H9 (cell line): ENCODE measurements around the gene PACSIN2. TPM values are rescaled to one million over a fixed set of nuclear protein-coding genes. Genes with fewer than 3 reads are reported as not detected.
A peak's percentile ranks its signal among the peaks of the same experiment; 100 is the strongest.

ENCODE experiments used
- DNase-seq: peaks from one replicate; pipeline ENCODE4 v3.0.0-alpha.2; 2017
- H2AFZ ChIP-seq: one replicate; pipeline ENCODE4 v1.6.1; 2013; ENCODE audit warnings: mild to moderate bottlenecking, low read length, control low read depth, moderate library complexity
- H2AK5ac ChIP-seq: 2 replicates; pipeline ENCODE4 v1.6.1; 2013; ENCODE audit warnings: low read length, control low read depth, mixed read lengths; ENCODE audit not compliant: insufficient read length
- H2BK120ac ChIP-seq: one replicate; pipeline ENCODE4 v1.6.1; 2013; ENCODE audit warnings: low read depth, mild to moderate bottlenecking, low read length, control low read depth, inconsistent platforms; ENCODE audit not compliant: poor library complexity, severe bottlenecking
- H2BK12ac ChIP-seq: 2 replicates; pipeline ENCODE4 v1.6.1; 2013; ENCODE audit warnings: low read length, control low read depth, mixed read lengths, low read depth; ENCODE audit not compliant: insufficient read length
- H2BK15ac ChIP-seq: 2 replicates; pipeline ENCODE4 v1.6.1; 2013; ENCODE audit warnings: low read depth, low read length, control low read depth
- H2BK20ac ChIP-seq: one replicate; pipeline ENCODE4 v1.6.1; 2013; ENCODE audit warnings: low read depth, mild to moderate bottlenecking, low read length, control low read depth, inconsistent platforms; ENCODE audit not compliant: poor library complexity, severe bottlenecking
- H2BK5ac ChIP-seq: 2 replicates; pipeline ENCODE4 v1.6.1; 2013; ENCODE audit warnings: low read length, control low read depth, mixed read lengths; ENCODE audit not compliant: insufficient read length
- H3K14ac ChIP-seq: 2 replicates; pipeline ENCODE4 v1.6.1; 2013; ENCODE audit warnings: low read length, control low read depth; ENCODE audit not compliant: insufficient read depth
- H3K18ac ChIP-seq: 2 replicates; pipeline ENCODE4 v1.6.1; 2013; ENCODE audit warnings: low read depth, mild to moderate bottlenecking, mixed read lengths, low read length, control low read depth; ENCODE audit not compliant: insufficient read length
- H3K23ac ChIP-seq: 2 replicates; pipeline ENCODE4 v1.6.1; 2013; ENCODE audit warnings: low read length, control low read depth, mixed read lengths, low read depth; ENCODE audit not compliant: insufficient read length
- H3K23me2 ChIP-seq: 2 replicates; pipeline ENCODE4 v1.6.1; 2013; ENCODE audit warnings: low read depth, mild to moderate bottlenecking, mixed read lengths, low read length, control low read depth; ENCODE audit not compliant: insufficient read length, poor library complexity, severe bottlenecking
- H3K27ac ChIP-seq: 2 replicates; pipeline ENCODE4 v1.5.1; 2013; ENCODE audit warnings: low read length, control low read depth, mixed read lengths, low read depth; ENCODE audit not compliant: insufficient read length
- H3K27me3 ChIP-seq: 2 replicates; pipeline ENCODE4 v1.6.1; 2013; ENCODE audit warnings: low read length, control low read depth, inconsistent platforms; ENCODE audit not compliant: insufficient read depth
- H3K4ac ChIP-seq: 2 replicates; pipeline ENCODE4 v1.6.1; 2013; ENCODE audit warnings: low read depth, mild to moderate bottlenecking, control low read depth, inconsistent platforms, low read length, moderate library complexity
- H3K4me1 ChIP-seq: 2 replicates; pipeline ENCODE4 v1.6.1; 2013; ENCODE audit warnings: low read length, control low read depth, inconsistent platforms; ENCODE audit not compliant: insufficient read depth
- H3K4me2 ChIP-seq: 2 replicates; pipeline ENCODE4 v1.6.1; 2013; ENCODE audit warnings: low read length, control low read depth, mixed read lengths; ENCODE audit not compliant: insufficient read length, insufficient read depth
- H3K56ac ChIP-seq: 2 replicates; pipeline ENCODE4 v1.6.1; 2013; ENCODE audit warnings: low read depth, mild to moderate bottlenecking, mixed read lengths, low read length, control low read depth; ENCODE audit not compliant: insufficient read length
- H3K79me1 ChIP-seq: 2 replicates; pipeline ENCODE4 v1.6.1; 2013; ENCODE audit warnings: low read depth, mild to moderate bottlenecking, moderate library complexity, low read length, control low read depth, inconsistent platforms; ENCODE audit not compliant: insufficient read depth, poor library complexity, severe bottlenecking
- H3K79me2 ChIP-seq: 2 replicates; pipeline ENCODE4 v1.6.1; 2013; ENCODE audit warnings: low read length, control low read depth, inconsistent platforms; ENCODE audit not compliant: insufficient read depth
- H3K9ac ChIP-seq: 2 replicates; pipeline ENCODE4 v1.6.1; 2013; ENCODE audit warnings: low read length, control low read depth, mixed read lengths; ENCODE audit not compliant: insufficient read length; ENCODE audit errors: extremely low read depth
- H3K9me3 ChIP-seq: one replicate; pipeline ENCODE4 v1.6.1; 2013; ENCODE audit warnings: low read depth, low read length, inconsistent platforms; ENCODE audit not compliant: control insufficient read depth
- H3T11ph ChIP-seq: one replicate; pipeline ENCODE4 v1.6.1; 2013; ENCODE audit warnings: mild to moderate bottlenecking, low read length, control low read depth, inconsistent platforms
- H4K20me1 ChIP-seq: one replicate; pipeline ENCODE4 v1.6.1; 2013; ENCODE audit not compliant: control insufficient read depth, insufficient read length, insufficient read depth
- H4K5ac ChIP-seq: 2 replicates; pipeline ENCODE4 v1.6.1; 2013; ENCODE audit warnings: low read depth, mild to moderate bottlenecking, mixed read lengths, low read length, control low read depth; ENCODE audit not compliant: insufficient read length
- H4K8ac ChIP-seq: replicated peaks from 2 replicates; pipeline ENCODE4 v1.6.1; 2013; ENCODE audit warnings: low read length, control low read depth, mixed read lengths, low read depth; ENCODE audit not compliant: insufficient read length
- H4K91ac ChIP-seq: 2 replicates; pipeline ENCODE4 v1.6.1; 2013; ENCODE audit warnings: low read depth, mild to moderate bottlenecking, moderate library complexity, mixed read lengths, low read length, control low read depth; ENCODE audit not compliant: insufficient read length
- H3K27ac Mint-ChIP-seq, 3 experiments: 2 replicates in 2 of 3; 3 replicates in 1 of 3; pipeline ENCODE4 v1.8.0; 2020 to 2021; ENCODE audit warnings: mixed read lengths in 3 of 3, mild to moderate bottlenecking in 1 of 3, moderate library complexity in 1 of 3
- H3K27me3 Mint-ChIP-seq: 2 replicates; pipeline ENCODE4 v1.8.0; 2021; ENCODE audit warnings: low read depth, mild to moderate bottlenecking, moderate library complexity, mixed read lengths
- H3K36me3 Mint-ChIP-seq, 3 experiments: 2 replicates in 2 of 3; 3 replicates in 1 of 3; pipeline ENCODE4 v1.8.0; 2020 to 2021; ENCODE audit warnings: low read depth in 3 of 3, mixed read lengths in 3 of 3; ENCODE audit not compliant: insufficient read depth in 1 of 3
- H3K4me1 Mint-ChIP-seq, 2 experiments: 2 replicates each; pipeline ENCODE4 v1.8.0; 2020; ENCODE audit warnings: mixed read lengths in 2 of 2
- H3K4me3 Mint-ChIP-seq, 2 experiments: 2 replicates in 1 of 2; 3 replicates in 1 of 2; pipeline ENCODE4 v1.8.0; 2020 to 2021; ENCODE audit warnings: mild to moderate bottlenecking in 2 of 2, mixed read lengths in 2 of 2, moderate library complexity in 1 of 2
- H3K9me3 Mint-ChIP-seq, 2 experiments: 2 replicates in 1 of 2; 3 replicates in 1 of 2; pipeline ENCODE4 v1.8.0; 2020; ENCODE audit warnings: mild to moderate bottlenecking in 2 of 2, mixed read lengths in 2 of 2, moderate library complexity in 1 of 2
- WGBS: extraction: QIAGEN DNeasy Blood & Tissue Kit; methylation state at CpG from one replicate; pipeline ENCODE4 v1.1.7; 2013; ENCODE audit warnings: missing lambda C conversion rate, low lambda C conversion rate, mixed read lengths; ENCODE audit not compliant: insufficient read length; ENCODE audit errors: extremely low coverage; 5-methylcytosine and 5-hydroxymethylcytosine counted together
- total RNA-seq: library from RNA; stranded (reverse); gene quantifications from 2 replicates; pipeline ENCODE4 v1.2.1, GENCODE V29; 2021
- TF ChIP-seq, protein P1 (sequence below): fragments of 200-600 bp; sonication (generic); conservative IDR thresholded peaks from 3 replicates; pipeline ENCODE4 v1.8.0; 2021; ENCODE audit warnings: antibody characterized with exemption, mild to moderate bottlenecking

Gene PACSIN2
- total RNA-seq, 1 experiment from 2014 or later = 62.3 TPM

GRCh38 chr22:42924436-42924835, 90.5 kb downstream of the PACSIN2 start:
- TF ChIP-seq, protein P1, sequence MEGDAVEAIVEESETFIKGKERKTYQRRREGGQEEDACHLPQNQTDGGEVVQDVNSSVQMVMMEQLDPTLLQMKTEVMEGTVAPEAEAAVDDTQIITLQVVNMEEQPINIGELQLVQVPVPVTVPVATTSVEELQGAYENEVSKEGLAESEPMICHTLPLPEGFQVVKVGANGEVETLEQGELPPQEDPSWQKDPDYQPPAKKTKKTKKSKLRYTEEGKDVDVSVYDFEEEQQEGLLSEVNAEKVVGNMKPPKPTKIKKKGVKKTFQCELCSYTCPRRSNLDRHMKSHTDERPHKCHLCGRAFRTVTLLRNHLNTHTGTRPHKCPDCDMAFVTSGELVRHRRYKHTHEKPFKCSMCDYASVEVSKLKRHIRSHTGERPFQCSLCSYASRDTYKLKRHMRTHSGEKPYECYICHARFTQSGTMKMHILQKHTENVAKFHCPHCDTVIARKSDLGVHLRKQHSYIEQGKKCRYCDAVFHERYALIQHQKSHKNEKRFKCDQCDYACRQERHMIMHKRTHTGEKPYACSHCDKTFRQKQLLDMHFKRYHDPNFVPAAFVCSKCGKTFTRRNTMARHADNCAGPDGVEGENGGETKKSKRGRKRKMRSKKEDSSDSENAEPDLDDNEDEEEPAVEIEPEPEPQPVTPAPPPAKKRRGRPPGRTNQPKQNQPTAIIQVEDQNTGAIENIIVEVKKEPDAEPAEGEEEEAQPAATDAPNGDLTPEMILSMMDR = no peak
- H3T11ph ChIP-seq = no peak overlapping the region
- no peak overlapping the region for H3K14ac ChIP-seq
- H4K8ac ChIP-seq = no peak overlapping the region
- H3K4me1 ChIP-seq = no peaks in the 10 kb centered on the region; the same call in 1 of the 2 replicates
- H4K5ac ChIP-seq = no peak overlapping the region
- WGBS = no CpG with 5 or more reads among the region's 9 CpGs
- H3K23ac ChIP-seq = no peak overlapping the region
- H3K4me2 ChIP-seq = no peak overlapping the region
- H3K79me2 ChIP-seq = peaks cover 4% of the 10 kb centered on the region; the same call in 1 of the 2 replicates
- no peak overlapping the region; a peak in 1 of 5 replicates for H3K4me3 Mint-ChIP-seq
- H3K9me3 Mint-ChIP-seq = no peaks in the 10 kb centered on the region
- no peak overlapping the region for H3K27ac ChIP-seq
- H2BK12ac ChIP-seq = no peak overlapping the region
- H3K18ac ChIP-seq = no peak overlapping the region
- peaks cover 4% of the 10 kb centered on the region for H3K79me1 ChIP-seq
- no peak overlapping the region for H2BK15ac ChIP-seq
- no peak overlapping the region for H3K56ac ChIP-seq
- no peak overlapping the region for H3K9ac ChIP-seq
- no peaks in the 10 kb centered on the region for H3K23me2 ChIP-seq
- H3K36me3 Mint-ChIP-seq = peaks cover 2 to 3% (median 3%) of the 10 kb centered on the region in 3 experiments; a peak in 2 of 7 replicates
- no peaks in the 10 kb centered on the region for H3K9me3 ChIP-seq
- no peak overlapping the region for H2BK5ac ChIP-seq
- no peak overlapping the region for H2BK20ac ChIP-seq
- H2AFZ ChIP-seq = no peak overlapping the region
- no peaks in the 10 kb centered on the region for H4K20me1 ChIP-seq
- no peaks in the 10 kb centered on the region for H3K27me3 ChIP-seq
- H2BK120ac ChIP-seq = no peak overlapping the region
- peaks cover 37 to 41% of the 10 kb centered on the region in 2 experiments for H3K4me1 Mint-ChIP-seq
- no peak for DNase-seq
- H3K4ac ChIP-seq = no peak overlapping the region
- H3K27me3 Mint-ChIP-seq = no peaks in the 10 kb centered on the region
- no peak overlapping the region for H2AK5ac ChIP-seq
- H4K91ac ChIP-seq = no peak overlapping the region
- H3K27ac Mint-ChIP-seq = peak overlapping the region; percentile 73 to 82 (median 81); a peak in 6 of 7 replicates
